Measurements from ENCODE around the gene TLNRD1.

GRCh38 chr15:81003097-81003350 is 2.3 kb downstream of the TLNRD1 start:
- no peak for TF ChIP-seq CTCF (IDR thresholded peaks at IDR 0.05; ENCODE audit: low read length)
- TF ChIP-seq EZH2 (IDR thresholded peaks at IDR 0.05; ENCODE audit: borderline replicate concordance, low read length): no peak

All from OCI-LY1 (cell line).